ENCODE data around the gene DOP1A.

The DOP1A gene

DNA sequence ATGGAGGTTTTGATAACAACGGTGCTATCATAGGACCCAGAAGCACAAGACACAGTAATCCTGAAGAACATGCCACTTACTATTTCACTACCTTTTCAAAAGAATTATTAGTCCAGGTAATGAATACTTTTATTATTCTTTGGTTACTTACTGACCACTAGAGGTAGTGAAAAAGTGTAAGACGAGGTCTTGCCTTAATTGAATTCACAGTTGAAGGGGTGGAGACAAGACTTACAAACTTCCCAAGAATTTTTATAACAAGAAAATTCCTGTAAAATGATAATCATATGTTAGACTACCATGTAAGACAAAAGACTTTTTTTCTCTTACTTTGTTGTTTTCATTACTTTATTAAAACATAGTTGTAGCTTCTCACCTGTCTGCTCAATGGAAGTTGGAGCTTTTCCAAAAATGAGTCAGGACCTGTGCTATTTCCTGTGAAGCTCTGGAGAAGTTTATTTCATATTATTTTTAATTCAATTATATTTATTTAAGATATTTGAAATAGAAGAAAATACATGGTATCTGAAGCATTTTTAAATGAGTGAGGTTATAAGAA, 52.4 kb downstream of the DOP1A start:
- H3K27ac ChIP-seq, result no peak overlapping the region
- H3K4me3 ChIP-seq (ENCODE audit: low read depth in 1 of 2, low read length in 1 of 2), result no peak overlapping the region
- no peaks in the 10 kb centered on the region for H3K9me3 ChIP-seq
- H3K27me3 ChIP-seq, result no peaks in the 10 kb centered on the region
- H3K36me3 ChIP-seq, result peaks cover 36% of the 10 kb centered on the region
- TF ChIP-seq CTCF (IDR thresholded peaks at IDR 0.05), result no peak
- peaks cover 6 to 10% of the 10 kb centered on the region in 2 experiments for H3K4me1 ChIP-seq (ENCODE audit: control insufficient read depth in 1 of 2, insufficient read depth in 1 of 2, low read depth in 1 of 2, low read length in 1 of 2)

- no peak overlapping the region for H3K4me3 ChIP-seq (ENCODE audit: low read depth in 1 of 2, low read length in 1 of 2)
- H3K36me3 ChIP-seq, result peaks cover 83% of the 10 kb centered on the region
- H3K27me3 ChIP-seq, result no peaks in the 10 kb centered on the region
- no peak overlapping the region for H3K27ac ChIP-seq
- H3K9me3 ChIP-seq, result no peaks in the 10 kb centered on the region
- no peaks in the 10 kb centered on the region for H3K4me1 ChIP-seq (ENCODE audit: control insufficient read depth in 1 of 2, insufficient read depth in 1 of 2, low read depth in 1 of 2, low read length in 1 of 2)
- TF ChIP-seq CTCF (IDR thresholded peaks at IDR 0.05), result no peak
These were observed 57.1 kb downstream of the DOP1A start for GRCh38 chr6:83124553-83124952.

- no peak overlapping the region for H3K4me3 ChIP-seq (ENCODE audit: low read depth in 1 of 2, low read length in 1 of 2)
- H3K36me3 ChIP-seq, result peaks cover 82% of the 10 kb centered on the region
- H3K4me1 ChIP-seq (ENCODE audit: control insufficient read depth in 1 of 2, insufficient read depth in 1 of 2, low read depth in 1 of 2, low read length in 1 of 2), result no peaks in the 10 kb centered on the region
- H3K9me3 ChIP-seq, result no peaks in the 10 kb centered on the region
- no peak overlapping the region for H3K27ac ChIP-seq
- TF ChIP-seq CTCF (IDR thresholded peaks at IDR 0.05), result no peak
- H3K27me3 ChIP-seq, result no peaks in the 10 kb centered on the region
These were observed 58.0 kb downstream of the DOP1A start for GRCh38 chr6:83125425-83125824.

DNA sequence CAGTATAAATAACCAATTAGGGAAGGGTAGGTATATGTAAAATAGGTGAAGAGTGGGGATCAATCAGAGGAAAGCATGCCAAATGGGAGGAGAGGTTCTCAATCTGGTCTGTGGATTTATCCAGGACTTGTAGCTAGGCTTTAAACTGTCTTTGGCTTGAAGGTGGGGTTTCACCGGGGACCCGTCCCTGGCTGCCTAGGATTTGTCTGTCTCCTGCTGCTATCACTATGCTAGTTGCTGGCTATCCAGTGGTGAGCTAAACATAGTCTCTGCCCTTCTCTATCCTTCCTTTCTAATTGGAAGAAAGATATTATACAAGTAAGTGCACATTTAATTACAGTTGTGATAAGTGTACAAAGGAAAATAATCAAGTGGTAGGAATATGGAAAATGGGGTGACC, 58.8 kb downstream of the DOP1A start:
- Histone ChIP-seq H3K4me1 (ENCODE audit: control insufficient read depth in 1 of 2, insufficient read depth in 1 of 2, low read depth in 1 of 2, low read length in 1 of 2) (no peaks in the 10 kb centered on the region), H3K36me3 (peaks cover 82% of the 10 kb centered on the region), H3K27me3 (no peaks in the 10 kb centered on the region), H3K4me3 (ENCODE audit: low read depth in 1 of 2, low read length in 1 of 2) (no peak overlapping the region), H3K27ac (no peak overlapping the region), H3K9me3 (no peaks in the 10 kb centered on the region)
- no peak for TF ChIP-seq CTCF (IDR thresholded peaks at IDR 0.05)

GRCh38 chr6:83126807-83127206, 59.3 kb downstream of the DOP1A start:
- peaks cover 87% of the 10 kb centered on the region for H3K36me3 ChIP-seq
- H3K27ac ChIP-seq, result no peak overlapping the region
- H3K27me3 ChIP-seq, result no peaks in the 10 kb centered on the region
- no peak for TF ChIP-seq CTCF (IDR thresholded peaks at IDR 0.05)
- no peaks in the 10 kb centered on the region for H3K9me3 ChIP-seq
- H3K4me3 ChIP-seq (ENCODE audit: low read depth in 1 of 2, low read length in 1 of 2), result no peak overlapping the region
- H3K4me1 ChIP-seq (ENCODE audit: control insufficient read depth in 1 of 2, insufficient read depth in 1 of 2, low read depth in 1 of 2, low read length in 1 of 2), result no peaks in the 10 kb centered on the region

GRCh38 chr6:83127258-83127657, 59.8 kb downstream of the DOP1A start:
- H3K36me3 ChIP-seq, result peaks cover 87% of the 10 kb centered on the region
- no peaks in the 10 kb centered on the region for H3K9me3 ChIP-seq
- no peaks in the 10 kb centered on the region for H3K27me3 ChIP-seq
- H3K4me1 ChIP-seq (ENCODE audit: control insufficient read depth in 1 of 2, insufficient read depth in 1 of 2, low read depth in 1 of 2, low read length in 1 of 2), result no peaks in the 10 kb centered on the region
- no peak for TF ChIP-seq CTCF (IDR thresholded peaks at IDR 0.05)
- H3K27ac ChIP-seq, result no peak overlapping the region
- H3K4me3 ChIP-seq (ENCODE audit: low read depth in 1 of 2, low read length in 1 of 2), result no peak overlapping the region

Data from neutrophil (primary cell).